Keratinocyte (primary cell): Measurements from ENCODE around the gene SPRY4. TPM values are rescaled to one million over a fixed set of nuclear protein-coding genes. Genes with fewer than 3 reads are reported as not detected.

Experiments
- DNase-seq: peaks from one replicate; pipeline ENCODE4 v3.0.0-alpha.2; 2011; ENCODE audit warnings: low read depth, missing footprints, low spot score
- FAIRE-seq: peaks from 2 replicates; lab custom pipeline; 2011; peaks lifted over from hg19 to GRCh38; lab: Jason Lieb, UNC
- H2AFZ ChIP-seq: 2 replicates; pipeline ENCODE4 v1.6.0; 2012; ENCODE audit warnings: low read length, control low read depth, inconsistent platforms; ENCODE audit not compliant: control insufficient read depth
- H3K27ac ChIP-seq: 2 replicates; pipeline ENCODE4 v1.5.1; 2011; ENCODE audit warnings: low read length; ENCODE audit not compliant: control insufficient read depth, insufficient read depth
- H3K27me3 ChIP-seq: 3 replicates; pipeline ENCODE4 v1.6.0; 2011; ENCODE audit warnings: low read length; ENCODE audit not compliant: control insufficient read depth, insufficient read depth; ENCODE audit errors: extremely low read depth
- H3K36me3 ChIP-seq, 2 experiments: 2 replicates in 1 of 2; 3 replicates in 1 of 2; pipeline ENCODE4 v1.5.1; 2011; ENCODE audit warnings: low read length in 2 of 2, mild to moderate bottlenecking in 1 of 2; ENCODE audit not compliant: control insufficient read depth in 2 of 2, insufficient read depth in 2 of 2; ENCODE audit errors: extremely low read depth in 1 of 2
- H3K4me1 ChIP-seq: 3 replicates; pipeline ENCODE4 v1.5.1; 2011; ENCODE audit warnings: low read length; ENCODE audit not compliant: control insufficient read depth, insufficient read depth; ENCODE audit errors: extremely low read depth
- H3K4me2 ChIP-seq: 3 replicates; pipeline ENCODE4 v1.6.0; 2011; ENCODE audit warnings: low read depth, low read length; ENCODE audit not compliant: control insufficient read depth, insufficient read depth; ENCODE audit errors: extremely low read depth
- H3K4me3 ChIP-seq, 3 experiments: fragments of 200-600 bp in 1 of 3; sonication (generic) in 1 of 3; 2 replicates in 2 of 3; 3 replicates in 1 of 3; pipeline ENCODE4 v1.5.1; 2011 to 2016; ENCODE audit warnings: low read length in 3 of 3, mild to moderate bottlenecking in 3 of 3, control low read depth in 2 of 3, inconsistent platforms in 1 of 3, low read depth in 1 of 3, mixed read lengths in 1 of 3, mixed run types in 1 of 3, moderate library complexity in 1 of 3; ENCODE audit not compliant: control insufficient read depth in 2 of 3, insufficient read depth in 2 of 3; ENCODE audit errors: extremely low read depth in 1 of 3
- H3K79me2 ChIP-seq: 2 replicates; pipeline ENCODE4 v1.6.0; 2012; ENCODE audit warnings: low read length; ENCODE audit not compliant: control insufficient read depth, insufficient read depth
- H3K9ac ChIP-seq: 3 replicates; pipeline ENCODE4 v1.6.0; 2011; ENCODE audit warnings: low read length; ENCODE audit not compliant: control insufficient read depth, insufficient read depth; ENCODE audit errors: extremely low read depth
- H3K9me1 ChIP-seq: 3 replicates; pipeline ENCODE4 v1.6.0; 2011; ENCODE audit warnings: low read length; ENCODE audit not compliant: control insufficient read depth, insufficient read depth; ENCODE audit errors: extremely low read depth
- H3K9me3 ChIP-seq: 2 replicates; pipeline ENCODE4 v1.5.1; 2012; ENCODE audit warnings: low read depth, low read length; ENCODE audit not compliant: control insufficient read depth
- H4K20me1 ChIP-seq: 3 replicates; pipeline ENCODE4 v1.6.0; 2011; ENCODE audit warnings: low read length; ENCODE audit not compliant: control insufficient read depth, insufficient read depth; ENCODE audit errors: extremely low read depth
- EZH2 ChIP-seq: IDR thresholded peaks from one replicate; pipeline ENCODE4 v1.6.1; 2012; ENCODE audit warnings: inconsistent platforms, mild to moderate bottlenecking, low read length, moderate library complexity
- dilution Hi-C: fragments of 300-500 bp; cut with MboI; formaldehyde crosslinking; loops from one replicate; pipeline ENCODE4 v1.7.0; 2020; ENCODE audit warnings: low sequenced_read_pairs; ENCODE audit not compliant: extremely low pct_ligation_motif_present
- polyA plus RNA-seq, 5 experiments: library from polyadenylated mRNA; depleted of rRNA in 3 of 5; stranded (reverse) in 3 of 5; stranded (forward) in 1 of 5; unstranded in 1 of 5; fragments of >200 nt; gene quantifications; 1 replicate in 1 of 5; 2 replicates in 3 of 5; 3 replicates in 1 of 5; pipeline versions ENCODE4 v1.2.1 to v1.2.3, GENCODE V29; 2011 to 2012; ENCODE audit warnings: missing spikeins in 2 of 5, low read depth in 1 of 5, low replicate concordance in 1 of 5
- TF ChIP-seq, protein P1 (sequence below), 3 experiments: IDR thresholded peaks in 1 of 3; conservative IDR thresholded peaks in 1 of 3; optimal IDR thresholded peaks in 1 of 3; 2 replicates in 2 of 3; 3 replicates in 1 of 3; pipeline versions ENCODE3 to v1.5.1; 2011; ENCODE audit warnings: low read length in 3 of 3, mild to moderate bottlenecking in 3 of 3, moderate library complexity in 2 of 3, control low read depth in 1 of 3, inconsistent platforms in 1 of 3; ENCODE audit not compliant: insufficient read depth in 2 of 3; ENCODE audit errors: extremely low read depth in 1 of 3

SPRY4 gene
- polyA plus RNA-seq, 1 donor (not counting 4 experiments of a cell fraction or from before 2014, with no cell fraction given) = 10.2 TPM

DNA sequence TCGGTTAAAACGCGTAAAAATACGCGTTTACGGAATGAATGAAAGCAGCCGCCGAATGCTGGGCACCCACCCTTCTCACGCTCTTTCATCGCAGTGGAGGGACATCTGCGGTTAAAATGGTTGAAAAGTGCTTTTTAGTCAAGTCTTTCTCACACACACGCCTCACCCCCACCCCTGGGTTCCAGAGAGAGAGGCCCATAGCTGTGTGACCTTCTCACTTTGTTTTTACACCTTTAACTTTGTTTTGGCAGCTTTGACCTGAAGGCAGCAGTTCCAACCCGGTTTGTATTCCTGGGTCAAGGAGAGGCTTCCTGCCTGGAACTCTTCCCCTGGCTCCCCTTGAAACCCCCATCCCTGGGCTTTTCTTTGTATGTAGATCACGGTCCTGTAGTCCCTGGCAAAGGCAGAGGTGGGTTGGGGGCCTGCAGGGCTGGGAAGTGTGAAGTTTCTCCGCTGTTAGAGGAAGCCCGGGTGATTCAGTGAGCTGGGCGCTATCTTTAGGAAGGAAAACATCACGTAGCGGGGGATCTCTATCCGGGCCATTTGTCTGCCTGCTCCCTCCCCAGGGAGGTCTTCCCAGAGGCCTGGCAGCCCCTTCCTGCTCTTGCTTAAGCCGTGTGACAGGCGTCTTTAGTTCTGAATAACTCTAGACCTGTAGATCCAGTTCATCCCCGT is 29.6 kb downstream of the SPRY4 start:
- H3K79me2 ChIP-seq = no peaks in the 10 kb centered on the region
- H3K4me3 ChIP-seq = no peak overlapping the region
- H2AFZ ChIP-seq = no peak overlapping the region
- H3K27me3 ChIP-seq = no peaks in the 10 kb centered on the region
- no peak overlapping the region for H3K27ac ChIP-seq
- TF ChIP-seq, protein P1, sequence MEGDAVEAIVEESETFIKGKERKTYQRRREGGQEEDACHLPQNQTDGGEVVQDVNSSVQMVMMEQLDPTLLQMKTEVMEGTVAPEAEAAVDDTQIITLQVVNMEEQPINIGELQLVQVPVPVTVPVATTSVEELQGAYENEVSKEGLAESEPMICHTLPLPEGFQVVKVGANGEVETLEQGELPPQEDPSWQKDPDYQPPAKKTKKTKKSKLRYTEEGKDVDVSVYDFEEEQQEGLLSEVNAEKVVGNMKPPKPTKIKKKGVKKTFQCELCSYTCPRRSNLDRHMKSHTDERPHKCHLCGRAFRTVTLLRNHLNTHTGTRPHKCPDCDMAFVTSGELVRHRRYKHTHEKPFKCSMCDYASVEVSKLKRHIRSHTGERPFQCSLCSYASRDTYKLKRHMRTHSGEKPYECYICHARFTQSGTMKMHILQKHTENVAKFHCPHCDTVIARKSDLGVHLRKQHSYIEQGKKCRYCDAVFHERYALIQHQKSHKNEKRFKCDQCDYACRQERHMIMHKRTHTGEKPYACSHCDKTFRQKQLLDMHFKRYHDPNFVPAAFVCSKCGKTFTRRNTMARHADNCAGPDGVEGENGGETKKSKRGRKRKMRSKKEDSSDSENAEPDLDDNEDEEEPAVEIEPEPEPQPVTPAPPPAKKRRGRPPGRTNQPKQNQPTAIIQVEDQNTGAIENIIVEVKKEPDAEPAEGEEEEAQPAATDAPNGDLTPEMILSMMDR (optimal IDR thresholded peaks at IDR 0.05 in 1 of 3, IDR thresholded peaks at IDR 0.05 in 1 of 3, conservative IDR thresholded peaks at IDR 0.05 in 1 of 3; ENCODE audit: extremely low read depth in 1 of 3, insufficient read depth in 2 of 3, low read length in 3 of 3) = no peak
- no peak for TF ChIP-seq EZH2
- no peak for DNase-seq
- H3K9ac ChIP-seq = no peak overlapping the region
- peaks cover 4% of the 10 kb centered on the region for H3K4me1 ChIP-seq
- H3K4me2 ChIP-seq = no peak overlapping the region
- dilution Hi-C loops = no loop called here
- no peaks in the 10 kb centered on the region for H3K9me3 ChIP-seq
- no peaks in the 10 kb centered on the region for H3K36me3 ChIP-seq
- H4K20me1 ChIP-seq = no peaks in the 10 kb centered on the region
- no peak for FAIRE-seq
- no peaks in the 10 kb centered on the region for H3K9me1 ChIP-seq

DNA sequence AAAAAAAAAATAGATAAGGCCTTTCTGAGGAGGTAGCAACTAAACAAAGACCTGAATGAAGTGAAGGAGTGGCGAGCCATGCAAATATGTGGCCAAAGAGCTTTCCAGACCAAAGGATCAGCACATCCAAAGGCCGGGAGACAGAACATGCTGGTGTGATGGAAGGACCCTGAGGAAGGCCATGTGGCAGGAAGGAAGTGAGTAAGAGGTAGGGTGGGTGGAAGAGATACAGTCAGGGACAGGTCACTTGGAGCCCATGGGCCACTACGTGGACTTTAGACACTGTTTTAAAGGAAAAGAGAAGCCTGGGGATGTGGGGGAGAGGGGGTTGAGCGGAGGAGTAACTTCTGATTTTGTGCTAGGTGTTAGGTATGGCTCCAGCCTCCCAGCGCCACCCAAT is 31.3 kb downstream of the SPRY4 start:
- FAIRE-seq (no peak), DNase-seq (no peak)
- Histone ChIP-seq H3K36me3 (no peaks in the 10 kb centered on the region), H3K4me3 (no peak overlapping the region), H3K9me1 (no peaks in the 10 kb centered on the region), H3K79me2 (no peaks in the 10 kb centered on the region), H3K27ac (no peak overlapping the region), H3K9ac (no peak overlapping the region), H3K4me2 (no peak overlapping the region), H2AFZ (no peak overlapping the region), H3K4me1 (peaks cover 4% of the 10 kb centered on the region), H3K9me3 (no peaks in the 10 kb centered on the region), H4K20me1 (no peaks in the 10 kb centered on the region), H3K27me3 (no peaks in the 10 kb centered on the region)
- no peak for TF ChIP-seq EZH2
- TF ChIP-seq, protein P1 (optimal IDR thresholded peaks at IDR 0.05 in 1 of 3, IDR thresholded peaks at IDR 0.05 in 1 of 3, conservative IDR thresholded peaks at IDR 0.05 in 1 of 3; ENCODE audit: extremely low read depth in 1 of 3, insufficient read depth in 2 of 3, low read length in 3 of 3) = no peak
- dilution Hi-C loops = no loop called here
